Mesothelial cell of epicardium (in vitro differentiated cells): Measurements from ENCODE around the gene ELL2. TPM values are rescaled to one million over a fixed set of nuclear protein-coding genes. Genes with fewer than 3 reads are reported as not detected.
"Not testable (repeated sequence)": the region's sequence is repeated elsewhere in the genome, so short reads cannot be mapped to it uniquely, and the experiment has no call there.

Source experiments
- DNase-seq, 2 experiments: peaks; one replicate each; pipeline ENCODE4 v3.0.0; 2021; ENCODE audit warnings: low spot score in 2 of 2; ENCODE audit not compliant: unreplicated experiment in 2 of 2
- H3K27ac Mint-ChIP-seq: 2 replicates; pipeline ENCODE4 v1.8.0; 2021; ENCODE audit warnings: mixed read lengths
- H3K27me3 Mint-ChIP-seq: 2 replicates; pipeline ENCODE4 v1.8.0; 2021; ENCODE audit warnings: low read depth, mixed read lengths
- H3K36me3 Mint-ChIP-seq: 2 replicates; pipeline ENCODE4 v1.8.0; 2021; ENCODE audit warnings: mixed read lengths
- H3K4me1 Mint-ChIP-seq: 2 replicates; pipeline ENCODE4 v1.8.0; 2021; ENCODE audit warnings: mixed read lengths
- H3K4me3 Mint-ChIP-seq: 2 replicates; pipeline ENCODE4 v1.8.0; 2021; ENCODE audit warnings: mild to moderate bottlenecking, moderate library complexity, mixed read lengths
- H3K9me3 Mint-ChIP-seq: 2 replicates; pipeline ENCODE4 v1.8.0; 2021; ENCODE audit warnings: mixed read lengths
- CTCF ChIP-seq: fragments of 200-600 bp; sonication (generic); IDR thresholded peaks from one replicate; pipeline ENCODE4 v1.5.0; 2021; ENCODE audit warnings: antibody characterized with exemption; ENCODE audit not compliant: unreplicated experiment
- total RNA-seq: library from RNA; stranded (reverse); gene quantifications from 3 replicates; pipeline ENCODE4 v1.2.1, GENCODE V29; 2021

Gene ELL2
- total RNA-seq, 1 donor from 2014 or later, result 11.7 TPM

GRCh38 chr5:95858023-95858461, 103.6 kb downstream of the ELL2 start:
- Mint-ChIP-seq H3K9me3 (peaks cover 4% of the 10 kb centered on the region), H3K36me3 (no peaks in the 10 kb centered on the region), H3K4me3 (peak overlapping the region; percentile 60), H3K4me1 (peaks cover 37% of the 10 kb centered on the region), H3K27me3 (peaks cover 6% of the 10 kb centered on the region), H3K27ac (peak overlapping the region; percentile 48)
- DNase-seq, result no peak
- no peak for TF ChIP-seq CTCF

- peaks cover 6% of the 10 kb centered on the region for H3K9me3 Mint-ChIP-seq
- no peak overlapping the region for H3K4me3 Mint-ChIP-seq
- H3K36me3 Mint-ChIP-seq, result no peaks in the 10 kb centered on the region
- H3K27ac Mint-ChIP-seq, result no peak overlapping the region
- H3K4me1 Mint-ChIP-seq, result peaks cover 31% of the 10 kb centered on the region
- DNase-seq, result no peak
- TF ChIP-seq CTCF, result no peak
- H3K27me3 Mint-ChIP-seq, result peaks cover 6% of the 10 kb centered on the region
Observed at GRCh38 chr5:95857185-95857945, 104.3 kb downstream of the ELL2 start.

GRCh38 chr5:95856501-95856981, 105.1 kb downstream of the ELL2 start:
- Mint-ChIP-seq H3K9me3 (peaks cover 6% of the 10 kb centered on the region), H3K27ac (no peak overlapping the region), H3K4me1 (peaks cover 25% of the 10 kb centered on the region), H3K4me3 (no peak overlapping the region), H3K36me3 (no peaks in the 10 kb centered on the region), H3K27me3 (peaks cover 6% of the 10 kb centered on the region)
- TF ChIP-seq CTCF, result no peak
- DNase-seq, result no peak

GRCh38 chr5:95853490-95853889, 108.2 kb downstream of the ELL2 start:
- Mint-ChIP-seq H3K27me3 (peaks cover 2% of the 10 kb centered on the region), H3K36me3 (no peaks in the 10 kb centered on the region), H3K4me1 (peaks cover 6% of the 10 kb centered on the region), H3K4me3 (no peak overlapping the region), H3K27ac (no peak overlapping the region), H3K9me3 (peaks cover 6% of the 10 kb centered on the region)
- DNase-seq, result no peak
- TF ChIP-seq CTCF, result no peak

GRCh38 chr5:95852567-95852966, 109.1 kb downstream of the ELL2 start:
- H3K36me3 Mint-ChIP-seq, result no peaks in the 10 kb centered on the region
- no peak for TF ChIP-seq CTCF
- H3K27me3 Mint-ChIP-seq, result peaks cover 2% of the 10 kb centered on the region
- no peak overlapping the region for H3K4me3 Mint-ChIP-seq
- H3K4me1 Mint-ChIP-seq, result no peaks in the 10 kb centered on the region
- H3K27ac Mint-ChIP-seq, result no peak overlapping the region
- H3K9me3 Mint-ChIP-seq, result peaks cover 6% of the 10 kb centered on the region
- no peak for DNase-seq

GRCh38 chr5:95851141-95851540, 110.5 kb downstream of the ELL2 start:
- not testable (repeated sequence) for H3K4me3 Mint-ChIP-seq, H3K36me3 Mint-ChIP-seq

More at GRCh38 chr5:95851141-95851540, 110.5 kb downstream of the ELL2 start:
- not testable (repeated sequence) for H3K27me3 Mint-ChIP-seq, DNase-seq, H3K27ac Mint-ChIP-seq, H3K4me1 Mint-ChIP-seq, H3K9me3 Mint-ChIP-seq
